ENCODE measurements around the gene RIMS3. TPM values are rescaled to one million over a fixed set of nuclear protein-coding genes. Genes with fewer than 3 reads are reported as not detected.
"Not testable (repeated sequence)": the region's sequence is repeated elsewhere in the genome, so short reads cannot be mapped to it uniquely, and the experiment has no call there.

Gene RIMS3
- total RNA-seq, 1 experiment from 2014 or later, result 5.7 TPM

DNA sequence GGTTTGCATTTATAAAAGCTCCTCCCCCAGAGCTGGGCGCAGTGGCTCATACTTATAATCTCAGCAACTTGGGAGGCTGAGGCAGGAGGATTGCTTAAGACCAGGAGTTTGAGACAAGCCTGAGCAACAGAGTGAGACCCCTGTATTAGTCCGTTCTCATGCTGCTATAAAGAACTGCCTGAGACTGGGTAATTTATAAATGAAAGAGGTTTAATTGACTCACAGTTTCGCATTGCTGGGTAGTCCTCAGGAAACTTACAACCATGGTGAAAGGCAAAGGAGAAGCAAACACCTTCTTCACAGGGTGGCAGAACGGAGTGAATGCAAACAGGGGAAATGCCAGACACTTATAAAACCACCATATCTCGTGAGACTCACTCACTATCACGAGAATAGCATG lies 81.5 kb downstream of the RIMS3 start:
- Histone ChIP-seq H3K36me3 (ENCODE audit: control insufficient read depth, insufficient read depth, low read length) (no peaks in the 10 kb centered on the region), H3K4me3 (ENCODE audit: low read depth in 2 of 2, low read length in 2 of 2) (no peak overlapping the region), H3K27me3 (ENCODE audit: control insufficient read depth, insufficient read depth, low read length) (no peaks in the 10 kb centered on the region; the same call in 1 of the 2 replicates), H3K4me1 (ENCODE audit: control insufficient read depth, insufficient read depth, low read length) (no peaks in the 10 kb centered on the region; the same call in 1 of the 2 replicates), H3K9me3 (ENCODE audit: control insufficient read depth, insufficient read depth, low read depth, low read length) (no peaks in the 10 kb centered on the region), H3K27ac (ENCODE audit: low read length) (no peak overlapping the region)
- POLR2A ChIA-PET, result no interaction called here
- in situ Hi-C loops (cut with HindIII; ENCODE audit: low pct_unique_long_range_greater_than_20kb, low sequenced_read_pairs) (no loop called here), intact Hi-C loops (cut with micrococcal nuclease; ENCODE audit: unreplicated experiment) (no loop called here)
- CTCF ChIA-PET, result no interaction called here
- BruUV-seq (replicated peaks), result no TSS peak
- TF ChIP-seq SIN3A (IDR thresholded peaks at IDR 0.05; ENCODE audit: borderline replicate concordance, insufficient read depth, low read depth, low read length), result no peak
- no peak for DNase-seq (ENCODE audit: low read depth, low spot score)
- no peak for ATAC-seq

- CTCF ChIA-PET, result no interaction called here
- POLR2A ChIA-PET, result no interaction called here
- H3K9me3 ChIP-seq (ENCODE audit: control insufficient read depth, insufficient read depth, low read depth, low read length), result no peaks in the 10 kb centered on the region
- no peaks in the 10 kb centered on the region for H3K36me3 ChIP-seq (ENCODE audit: control insufficient read depth, insufficient read depth, low read length)
- in situ Hi-C loops (cut with HindIII; ENCODE audit: low pct_unique_long_range_greater_than_20kb, low sequenced_read_pairs) (no loop called here), intact Hi-C loops (cut with micrococcal nuclease; ENCODE audit: unreplicated experiment) (no loop called here)
- TF ChIP-seq POLR2AphosphoS5 (IDR thresholded peaks at IDR 0.05; ENCODE audit: low read depth, low read length), result no peak
- no peak for TF ChIP-seq REST (IDR thresholded peaks at IDR 0.05; ENCODE audit: insufficient read depth in 1 of 2, low read depth in 2 of 2, low read length in 1 of 2)
- TF ChIP-seq, protein P1, sequence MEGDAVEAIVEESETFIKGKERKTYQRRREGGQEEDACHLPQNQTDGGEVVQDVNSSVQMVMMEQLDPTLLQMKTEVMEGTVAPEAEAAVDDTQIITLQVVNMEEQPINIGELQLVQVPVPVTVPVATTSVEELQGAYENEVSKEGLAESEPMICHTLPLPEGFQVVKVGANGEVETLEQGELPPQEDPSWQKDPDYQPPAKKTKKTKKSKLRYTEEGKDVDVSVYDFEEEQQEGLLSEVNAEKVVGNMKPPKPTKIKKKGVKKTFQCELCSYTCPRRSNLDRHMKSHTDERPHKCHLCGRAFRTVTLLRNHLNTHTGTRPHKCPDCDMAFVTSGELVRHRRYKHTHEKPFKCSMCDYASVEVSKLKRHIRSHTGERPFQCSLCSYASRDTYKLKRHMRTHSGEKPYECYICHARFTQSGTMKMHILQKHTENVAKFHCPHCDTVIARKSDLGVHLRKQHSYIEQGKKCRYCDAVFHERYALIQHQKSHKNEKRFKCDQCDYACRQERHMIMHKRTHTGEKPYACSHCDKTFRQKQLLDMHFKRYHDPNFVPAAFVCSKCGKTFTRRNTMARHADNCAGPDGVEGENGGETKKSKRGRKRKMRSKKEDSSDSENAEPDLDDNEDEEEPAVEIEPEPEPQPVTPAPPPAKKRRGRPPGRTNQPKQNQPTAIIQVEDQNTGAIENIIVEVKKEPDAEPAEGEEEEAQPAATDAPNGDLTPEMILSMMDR (IDR thresholded peaks at IDR 0.05), result no peak
- DNase-seq (ENCODE audit: low read depth, low spot score) (no peak), ATAC-seq (no peak)
- no TSS peak for BruUV-seq (replicated peaks)
- H3K27me3 ChIP-seq (ENCODE audit: control insufficient read depth, insufficient read depth, low read length), result no peaks in the 10 kb centered on the region
- H3K4me1 ChIP-seq (ENCODE audit: control insufficient read depth, insufficient read depth, low read length), result no peaks in the 10 kb centered on the region; the same call in 1 of the 2 replicates
- H3K27ac ChIP-seq (ENCODE audit: low read length), result no peak overlapping the region
- H3K4me3 ChIP-seq (ENCODE audit: low read depth in 2 of 2, low read length in 2 of 2), result no peak overlapping the region
These were observed 83.4 kb downstream of the RIMS3 start for GRCh38 chr1:40582116-40582515.

- no peak overlapping the region for H3K4me3 ChIP-seq (ENCODE audit: low read depth in 2 of 2, low read length in 2 of 2)
- ChIA-PET CTCF (no interaction called here), POLR2A (no interaction called here)
- H3K9me3 ChIP-seq (ENCODE audit: control insufficient read depth, insufficient read depth, low read depth, low read length), result peaks cover 3% of the 10 kb centered on the region; the same call in 1 of the 2 replicates
- H3K27me3 ChIP-seq (ENCODE audit: control insufficient read depth, insufficient read depth, low read length), result no peaks in the 10 kb centered on the region
- no peak overlapping the region for H3K27ac ChIP-seq (ENCODE audit: low read length)
- DNase-seq (ENCODE audit: low read depth, low spot score) (no peak), ATAC-seq (no peak)
- no peaks in the 10 kb centered on the region for H3K4me1 ChIP-seq (ENCODE audit: control insufficient read depth, insufficient read depth, low read length)
- intact Hi-C loops (cut with micrococcal nuclease; ENCODE audit: unreplicated experiment) (no loop called here), in situ Hi-C loops (cut with HindIII; ENCODE audit: low pct_unique_long_range_greater_than_20kb, low sequenced_read_pairs) (no loop called here)
- H3K36me3 ChIP-seq (ENCODE audit: control insufficient read depth, insufficient read depth, low read length), result no peaks in the 10 kb centered on the region
- TF ChIP-seq TCF7L2 (IDR thresholded peaks at IDR 0.05; ENCODE audit: low read depth, low read length), result no peak
- no peak for TF ChIP-seq REST (IDR thresholded peaks at IDR 0.05; ENCODE audit: insufficient read depth in 1 of 2, low read depth in 2 of 2, low read length in 1 of 2)
- TF ChIP-seq, protein P1 (IDR thresholded peaks at IDR 0.05), result no peak
- no TSS peak for BruUV-seq (replicated peaks)
These were observed 90.1 kb downstream of the RIMS3 start for GRCh38 chr1:40575336-40575735.

DNA sequence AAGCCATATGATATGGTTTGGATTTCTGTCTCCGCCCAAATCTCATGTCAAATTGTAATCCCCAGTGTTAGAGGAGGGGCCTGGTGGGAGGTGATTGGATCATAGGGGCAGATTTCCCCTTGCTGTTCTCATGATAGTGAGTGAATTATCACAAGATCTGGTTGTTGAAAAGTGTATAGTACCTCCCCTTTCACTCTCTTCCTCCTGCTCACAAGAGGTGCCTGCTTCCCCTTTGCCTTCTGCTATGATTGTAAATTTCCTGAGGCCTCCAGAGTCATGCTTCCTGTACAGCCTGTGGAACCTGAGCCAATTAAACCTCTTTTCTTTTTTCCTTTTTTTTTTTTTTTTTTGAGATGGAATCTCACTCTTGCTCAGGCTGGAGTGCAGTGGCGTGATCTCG lies 90.7 kb downstream of the RIMS3 start:
- DNase-seq (ENCODE audit: low read depth, low spot score); BruUV-seq (replicated peaks); H3K9me3 ChIP-seq (ENCODE audit: control insufficient read depth, insufficient read depth, low read depth, low read length); in situ Hi-C loops (cut with HindIII; ENCODE audit: low pct_unique_long_range_greater_than_20kb, low sequenced_read_pairs); POLR2A ChIA-PET; H3K27ac ChIP-seq (ENCODE audit: low read length); CTCF ChIA-PET; H3K27me3 ChIP-seq (ENCODE audit: control insufficient read depth, insufficient read depth, low read length); ATAC-seq; H3K36me3 ChIP-seq (ENCODE audit: control insufficient read depth, insufficient read depth, low read length); H3K4me3 ChIP-seq (ENCODE audit: low read depth in 2 of 2, low read length in 2 of 2); intact Hi-C loops (cut with micrococcal nuclease; ENCODE audit: unreplicated experiment); H3K4me1 ChIP-seq (ENCODE audit: control insufficient read depth, insufficient read depth, low read length): not testable (repeated sequence)
